Ovary (tissue), 3 donors: ENCODE data around the gene GPSM3.

Source experiments
- CTCF ChIP-seq, 3 donors: fragments of 450-650 bp in 2 of 3; fragments of 200-600 bp in 1 of 3; IDR thresholded peaks; one replicate each; pipeline versions ENCODE4 v1.5.1 to v1.8.0; 2016 to 2022; ENCODE audit warnings: antibody characterized with exemption in 3 of 3, mild to moderate bottlenecking in 1 of 3
- EP300 ChIP-seq: sonication (generic); formaldehyde crosslinking; IDR thresholded peaks from one replicate; pipeline ENCODE4 v1.6.1; 2017; ENCODE audit warnings: antibody characterized with exemption
- donor health status: DM: no; HTN: no; CAD: no.

- TF ChIP-seq CTCF (IDR thresholded peaks at IDR 0.05): no peak
- no peak for TF ChIP-seq EP300
These were observed 5.3 kb downstream of the GPSM3 start for GRCh38 chr6:32187009-32187709.
